HG02981 (cell line): ENCODE results near the gene CABLES2.
"Not testable (repeated sequence)": the region's sequence is repeated elsewhere in the genome, so short reads cannot be mapped to it uniquely, and the experiment has no call there.

Experiments
- ATAC-seq: cut with Tn5 transposase; IDR thresholded peaks from one replicate; pipeline ENCODE4 v1.9.1; 2021; ENCODE audit warnings: mild to moderate bottlenecking, moderate library complexity; ENCODE audit not compliant: unreplicated experiment

The CABLES2 gene

DNA sequence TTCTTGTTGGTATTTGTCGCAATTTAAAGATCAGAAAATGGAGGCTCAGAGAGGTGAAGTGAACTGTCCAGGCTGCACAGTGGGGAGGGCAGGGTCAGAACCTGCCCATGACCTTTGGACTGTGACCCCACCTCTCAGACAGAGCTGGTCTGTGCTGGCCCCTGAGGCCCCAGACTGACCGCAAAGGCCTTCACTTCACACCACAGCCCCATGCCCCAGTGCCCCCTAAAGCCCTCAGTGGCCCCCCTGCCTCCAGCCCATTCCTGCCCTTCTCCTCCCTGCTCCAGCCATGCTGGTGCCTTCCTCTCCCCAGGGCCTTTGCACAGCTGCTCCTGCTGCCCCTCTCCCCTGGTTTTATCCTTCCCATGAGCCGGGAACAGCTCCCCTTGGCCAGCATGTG, 29.6 kb upstream of the CABLES2 start:
- ATAC-seq: no peak

- no peak for ATAC-seq
Measured at GRCh38 chr20:62433658-62434497, 26.8 kb upstream of the CABLES2 start.

- ATAC-seq: no peak
Measured at GRCh38 chr20:62430866-62431447, 23.9 kb upstream of the CABLES2 start.

GRCh38 chr20:62430311-62430853, 23.3 kb upstream of the CABLES2 start:
- no peak for ATAC-seq

DNA sequence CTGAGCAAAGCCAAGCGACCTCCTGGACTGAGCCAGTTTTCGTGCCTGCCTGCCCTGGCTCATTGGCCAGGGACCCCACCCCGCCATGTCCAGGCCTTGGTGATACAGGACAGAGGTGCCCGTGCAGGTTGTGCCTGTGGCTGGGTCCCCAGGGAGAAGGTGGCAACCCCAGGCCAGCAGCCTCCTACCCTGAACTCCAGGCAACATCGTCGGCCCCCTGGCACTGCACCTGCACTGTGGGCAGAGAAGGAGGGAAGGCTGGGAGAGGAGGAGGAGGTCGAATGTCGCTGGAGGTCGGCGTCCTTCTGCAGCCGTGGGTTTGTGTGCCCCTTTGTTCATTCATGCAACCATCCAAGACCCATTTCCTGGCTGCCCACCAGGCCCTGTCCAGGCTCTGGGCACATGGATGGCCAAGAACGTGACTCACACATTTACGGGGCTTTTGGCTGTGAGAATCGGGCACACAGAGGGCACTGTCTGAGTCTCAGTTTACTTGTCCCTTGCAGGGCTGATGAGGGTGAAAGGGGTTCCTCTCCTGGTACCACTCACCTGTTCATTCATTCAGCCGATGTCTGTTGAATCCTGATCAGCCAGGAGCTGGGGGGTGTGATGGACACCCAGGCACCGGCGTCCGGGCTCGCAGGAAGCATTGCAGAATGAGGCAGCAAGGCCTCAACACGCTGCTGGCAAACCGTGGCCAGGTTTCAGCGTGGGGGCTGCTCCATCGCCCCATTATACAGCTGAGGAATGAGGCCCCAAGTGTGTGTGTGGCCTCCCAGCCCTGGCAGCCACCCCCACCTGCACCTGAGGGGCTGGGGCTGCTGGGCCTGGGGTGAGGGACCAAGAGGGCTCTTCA, 22.6 kb upstream of the CABLES2 start:
- ATAC-seq: no peak

DNA sequence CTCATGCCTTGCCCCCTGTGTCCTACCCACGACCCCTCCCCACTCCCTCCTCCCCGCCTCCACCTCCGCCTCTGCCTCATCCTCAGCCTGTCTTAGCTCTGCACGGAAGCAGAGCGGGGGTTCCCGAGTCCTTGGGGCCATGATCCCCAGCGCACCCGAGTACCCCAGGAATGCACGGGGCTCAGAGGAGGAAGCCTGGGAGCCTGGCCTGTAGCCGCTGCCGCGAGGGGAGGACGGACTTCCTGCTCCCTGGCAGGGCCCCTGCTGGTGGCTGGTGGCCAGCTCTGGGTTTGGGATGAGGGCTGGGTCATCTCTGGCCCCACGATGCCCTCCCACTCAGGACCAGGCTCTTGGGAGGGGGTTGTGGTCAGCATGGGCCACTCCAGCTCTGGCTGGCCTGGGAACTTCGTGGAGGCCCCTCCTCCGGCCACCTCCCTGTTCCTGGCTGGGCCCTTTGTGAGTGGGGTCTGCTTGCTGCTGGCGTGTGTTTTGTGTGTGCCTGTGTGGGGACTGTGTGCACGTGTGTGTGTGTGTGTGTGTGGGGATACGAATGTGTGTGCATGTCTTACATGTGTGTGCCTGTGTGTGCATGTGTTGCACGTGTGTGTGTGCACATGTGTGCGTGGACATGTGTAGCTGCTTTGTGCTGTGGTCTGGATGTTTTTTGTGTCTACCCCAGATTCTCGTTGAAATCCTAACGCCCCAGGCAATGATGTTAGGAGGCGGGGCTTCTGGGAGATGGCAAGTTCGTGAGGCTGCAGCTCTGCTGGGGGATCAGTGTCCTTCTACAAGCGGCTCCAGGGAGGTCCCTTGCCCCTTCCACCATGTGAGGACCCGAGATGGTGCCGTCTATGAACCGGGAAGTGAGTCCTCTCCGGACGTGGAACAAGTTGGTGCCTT, 21.6 kb upstream of the CABLES2 start:
- no peak for ATAC-seq

DNA sequence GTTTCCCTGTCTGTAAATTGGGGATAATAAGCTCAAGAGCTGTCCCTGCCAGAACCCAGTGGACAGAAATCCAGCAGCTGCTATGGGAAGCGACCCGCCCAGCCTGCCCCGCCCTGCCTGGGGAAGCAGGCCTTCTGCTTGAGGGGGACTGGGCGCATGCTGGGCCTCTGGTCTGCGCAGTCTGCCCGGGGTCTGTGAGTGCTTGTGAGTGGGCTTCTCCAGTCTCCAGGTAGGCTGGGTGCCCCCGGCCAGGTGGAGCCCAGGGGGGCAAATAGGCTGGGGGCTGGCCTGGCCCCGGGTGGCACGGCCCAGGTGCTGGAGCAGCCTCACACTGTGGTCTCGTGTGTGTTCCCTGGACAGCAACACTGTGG, 20.9 kb upstream of the CABLES2 start:
- ATAC-seq: no peak

GRCh38 chr20:62427172-62428001, 20.3 kb upstream of the CABLES2 start, which contains the start of gene RBBP8NL:
Gene RBBP8NL (minus strand): TSS chr20:62427539. CDS start chr20:62419647, 7,892 bp downstream.
- ATAC-seq: no peak

- ATAC-seq: no peak
Measured at GRCh38 chr20:62426699-62427131, 19.6 kb upstream of the CABLES2 start.

- ATAC-seq: not testable (repeated sequence)
Measured at GRCh38 chr20:62426059-62426348, 18.9 kb upstream of the CABLES2 start.

DNA sequence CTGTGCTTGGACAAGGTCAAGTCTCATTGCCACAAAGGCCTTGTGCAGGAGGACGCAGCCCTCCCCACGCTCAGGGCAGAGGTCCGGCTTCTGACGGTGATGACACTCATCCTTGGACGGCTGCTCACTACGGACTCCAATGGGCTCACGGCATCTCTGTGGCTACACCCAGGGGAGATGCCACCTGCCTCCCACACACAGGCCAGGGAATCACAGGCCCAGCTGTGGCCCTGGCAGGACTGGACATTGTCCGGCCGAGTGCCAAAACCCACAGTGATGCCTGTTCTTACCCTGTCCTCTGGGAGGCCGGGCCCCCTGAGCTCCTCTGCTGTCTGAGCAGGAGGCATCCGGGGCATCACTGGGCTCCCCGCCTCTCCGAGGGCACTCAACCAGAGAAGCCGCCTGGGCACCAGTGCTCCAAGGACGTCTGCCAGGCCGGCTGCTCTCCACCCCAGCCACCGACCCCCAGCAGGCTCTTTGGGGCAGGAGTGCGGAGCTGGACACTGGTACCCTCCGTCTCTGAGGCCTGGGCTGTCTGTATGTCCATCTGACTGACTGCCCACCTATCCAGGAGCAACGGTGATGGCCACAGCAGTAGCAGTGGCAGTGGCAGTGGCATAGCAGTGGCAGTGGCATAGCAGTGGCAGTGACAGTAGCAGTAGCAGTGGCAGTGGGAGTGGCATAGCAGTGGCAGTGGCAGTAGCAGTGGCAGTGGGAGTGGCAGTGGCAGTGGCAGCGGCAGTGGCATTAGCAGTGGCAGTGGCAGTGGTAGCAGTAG, 18.4 kb upstream of the CABLES2 start:
- no peak for ATAC-seq

GRCh38 chr20:62424249-62425107, 17.4 kb upstream of the CABLES2 start:
- no peak for ATAC-seq

DNA sequence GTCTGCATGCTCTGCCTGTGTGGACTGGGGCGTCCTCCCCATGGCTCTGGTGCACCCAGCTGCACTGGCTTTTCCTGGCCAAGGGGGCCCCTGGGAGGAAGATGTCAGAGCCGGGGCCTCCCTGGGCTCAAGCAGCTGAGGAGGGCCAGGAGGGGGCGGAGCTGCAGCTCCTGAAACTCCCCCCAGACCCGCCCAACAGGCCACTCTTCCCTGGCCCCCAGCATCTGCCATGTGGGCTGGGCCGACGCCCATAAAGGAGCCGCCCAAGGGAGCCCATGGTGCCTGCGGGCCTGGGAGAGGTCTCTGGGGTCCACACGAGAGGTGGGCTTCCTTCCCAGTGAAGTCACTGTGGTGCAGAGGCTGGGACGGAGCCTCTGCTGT, 16.2 kb upstream of the CABLES2 start:
- ATAC-seq: no peak

GRCh38 chr20:62422636-62423325, 15.7 kb upstream of the CABLES2 start:
- ATAC-seq: no peak

DNA sequence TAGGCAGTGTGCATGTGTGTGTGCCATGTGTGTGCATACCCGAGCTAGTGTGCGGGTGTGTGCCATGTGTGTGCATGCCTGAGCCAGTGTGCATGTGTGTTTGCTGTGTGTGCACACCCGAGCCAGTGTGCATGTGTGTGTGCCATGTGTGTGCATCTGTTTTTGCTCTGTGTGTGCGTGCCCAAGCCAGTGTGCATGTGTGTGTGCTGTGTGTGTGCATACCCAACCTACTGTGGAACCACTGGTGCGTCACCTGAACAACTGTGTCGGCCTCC, 14.6 kb upstream of the CABLES2 start:
- no peak for ATAC-seq

- ATAC-seq: no peak
Measured at GRCh38 chr20:62420846-62421715, 14.0 kb upstream of the CABLES2 start.

DNA sequence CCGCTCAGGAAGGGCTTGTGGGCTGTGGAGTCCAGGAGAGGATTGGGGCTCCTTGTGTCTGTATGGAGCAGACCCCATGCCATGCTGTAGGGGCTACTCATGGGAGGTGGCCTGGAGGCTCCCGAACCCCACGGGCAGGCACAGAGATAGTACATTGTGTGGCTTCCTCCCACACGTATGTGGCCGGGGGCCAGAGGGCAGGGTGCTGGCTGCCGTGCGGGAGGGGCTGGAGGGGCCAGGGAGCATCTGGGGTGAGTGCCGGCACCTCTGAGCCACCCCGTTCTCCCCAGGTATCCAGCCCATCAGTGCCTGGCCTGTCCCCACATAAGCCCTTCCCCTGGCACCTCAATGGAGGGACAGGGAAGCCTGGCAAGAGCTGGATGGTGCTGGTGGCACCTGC, 12.7 kb upstream of the CABLES2 start:
- no peak for ATAC-seq
